ENCODE data around the gene DKKL1.
A peak's percentile ranks its signal among the peaks of the same experiment; 100 is the strongest.

- TF ChIP-seq, protein P1, sequence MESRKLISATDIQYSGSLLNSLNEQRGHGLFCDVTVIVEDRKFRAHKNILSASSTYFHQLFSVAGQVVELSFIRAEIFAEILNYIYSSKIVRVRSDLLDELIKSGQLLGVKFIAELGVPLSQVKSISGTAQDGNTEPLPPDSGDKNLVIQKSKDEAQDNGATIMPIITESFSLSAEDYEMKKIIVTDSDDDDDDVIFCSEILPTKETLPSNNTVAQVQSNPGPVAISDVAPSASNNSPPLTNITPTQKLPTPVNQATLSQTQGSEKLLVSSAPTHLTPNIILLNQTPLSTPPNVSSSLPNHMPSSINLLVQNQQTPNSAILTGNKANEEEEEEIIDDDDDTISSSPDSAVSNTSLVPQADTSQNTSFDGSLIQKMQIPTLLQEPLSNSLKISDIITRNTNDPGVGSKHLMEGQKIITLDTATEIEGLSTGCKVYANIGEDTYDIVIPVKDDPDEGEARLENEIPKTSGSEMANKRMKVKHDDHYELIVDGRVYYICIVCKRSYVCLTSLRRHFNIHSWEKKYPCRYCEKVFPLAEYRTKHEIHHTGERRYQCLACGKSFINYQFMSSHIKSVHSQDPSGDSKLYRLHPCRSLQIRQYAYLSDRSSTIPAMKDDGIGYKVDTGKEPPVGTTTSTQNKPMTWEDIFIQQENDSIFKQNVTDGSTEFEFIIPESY (IDR thresholded peaks at IDR 0.05; ENCODE audit: borderline replicate concordance, low read depth) = no peak
- TF ChIP-seq, protein P2, sequence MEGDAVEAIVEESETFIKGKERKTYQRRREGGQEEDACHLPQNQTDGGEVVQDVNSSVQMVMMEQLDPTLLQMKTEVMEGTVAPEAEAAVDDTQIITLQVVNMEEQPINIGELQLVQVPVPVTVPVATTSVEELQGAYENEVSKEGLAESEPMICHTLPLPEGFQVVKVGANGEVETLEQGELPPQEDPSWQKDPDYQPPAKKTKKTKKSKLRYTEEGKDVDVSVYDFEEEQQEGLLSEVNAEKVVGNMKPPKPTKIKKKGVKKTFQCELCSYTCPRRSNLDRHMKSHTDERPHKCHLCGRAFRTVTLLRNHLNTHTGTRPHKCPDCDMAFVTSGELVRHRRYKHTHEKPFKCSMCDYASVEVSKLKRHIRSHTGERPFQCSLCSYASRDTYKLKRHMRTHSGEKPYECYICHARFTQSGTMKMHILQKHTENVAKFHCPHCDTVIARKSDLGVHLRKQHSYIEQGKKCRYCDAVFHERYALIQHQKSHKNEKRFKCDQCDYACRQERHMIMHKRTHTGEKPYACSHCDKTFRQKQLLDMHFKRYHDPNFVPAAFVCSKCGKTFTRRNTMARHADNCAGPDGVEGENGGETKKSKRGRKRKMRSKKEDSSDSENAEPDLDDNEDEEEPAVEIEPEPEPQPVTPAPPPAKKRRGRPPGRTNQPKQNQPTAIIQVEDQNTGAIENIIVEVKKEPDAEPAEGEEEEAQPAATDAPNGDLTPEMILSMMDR (IDR thresholded peaks at IDR 0.05) = no peak
- TF ChIP-seq GABPA (IDR thresholded peaks at IDR 0.05; ENCODE audit: low read depth) (no peak), CHD2 (IDR thresholded peaks at IDR 0.05; ENCODE audit: low read length, partially characterized antibody) (no peak), EZH2phosphoT487 (IDR thresholded peaks at IDR 0.05; ENCODE audit: borderline replicate concordance, low read depth) (no peak), TEAD4 (IDR thresholded peaks at IDR 0.05; ENCODE audit: borderline replicate concordance, insufficient read depth) (no peak), RXRA (IDR thresholded peaks at IDR 0.05; ENCODE audit: borderline replicate concordance, low read depth) (no peak), POLR2AphosphoS5 (IDR thresholded peaks at IDR 0.05; ENCODE audit: low read depth, low read length) (peak; percentile 35; the same call in 1 of the 2 replicates), MXI1 (IDR thresholded peaks at IDR 0.05; ENCODE audit: low read depth, low read length) (no peak)
- TF ChIP-seq, protein P3, sequence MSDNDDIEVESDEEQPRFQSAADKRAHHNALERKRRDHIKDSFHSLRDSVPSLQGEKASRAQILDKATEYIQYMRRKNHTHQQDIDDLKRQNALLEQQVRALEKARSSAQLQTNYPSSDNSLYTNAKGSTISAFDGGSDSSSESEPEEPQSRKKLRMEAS (IDR thresholded peaks at IDR 0.05; ENCODE audit: low read depth) = 0 out of 2 replicates have a peak, but pooled peaks have one; percentile 34
Observed at GRCh38 chr19:49387936-49388372, 24.3 kb downstream of the DKKL1 start, which contains the start of gene KASH5.

Data from SK-N-SH (cell line).